GM19328 (cell line): Measurements from ENCODE around the gene SENP2.
"Not testable (repeated sequence)": the region's sequence is repeated elsewhere in the genome, so short reads cannot be mapped to it uniquely, and the experiment has no call there.

Experiments used
- ATAC-seq: cut with Tn5 transposase; IDR thresholded peaks from one replicate; pipeline ENCODE4 v1.9.1; 2021; ENCODE audit warnings: mild to moderate bottlenecking, moderate library complexity; ENCODE audit not compliant: unreplicated experiment

Gene SENP2

GRCh38 chr3:185585518-185585858 is 607 bp upstream of the SENP2 start:
- ATAC-seq, result no peak

- no peak for ATAC-seq
Measured at GRCh38 chr3:185586686-185587039, 568 bp downstream of the SENP2 start.

- no peak for ATAC-seq
Measured at GRCh38 chr3:185594073-185594472, 8.0 kb downstream of the SENP2 start.

- no peak for ATAC-seq
Measured at GRCh38 chr3:185595526-185595925, 9.4 kb downstream of the SENP2 start.

- no peak for ATAC-seq
Measured at GRCh38 chr3:185605566-185605965, 19.5 kb downstream of the SENP2 start.

- ATAC-seq, result no peak
Measured at GRCh38 chr3:185606196-185606595, 20.1 kb downstream of the SENP2 start.

GRCh38 chr3:185613016-185613415 is 26.9 kb downstream of the SENP2 start:
- no peak for ATAC-seq

- no peak for ATAC-seq
Measured at GRCh38 chr3:185623939-185624665, 38.0 kb downstream of the SENP2 start.

- no peak for ATAC-seq
Measured at GRCh38 chr3:185625784-185626183, 39.7 kb downstream of the SENP2 start.

- ATAC-seq, result no peak
Measured at GRCh38 chr3:185629554-185630181, 43.6 kb downstream of the SENP2 start.

GRCh38 chr3:185630182-185630622 is 44.1 kb downstream of the SENP2 start:
- ATAC-seq, result no peak

GRCh38 chr3:185631108-185631507 is 45.0 kb downstream of the SENP2 start:
- no peak for ATAC-seq

GRCh38 chr3:185631508-185632206 is 45.6 kb downstream of the SENP2 start:
- no peak for ATAC-seq

- no peak for ATAC-seq
Measured at GRCh38 chr3:185632996-185633395, 46.9 kb downstream of the SENP2 start.

GRCh38 chr3:185637388-185637787 is 51.3 kb downstream of the SENP2 start:
- no peak for ATAC-seq

- ATAC-seq, result not testable (repeated sequence)
Measured at GRCh38 chr3:185638651-185639050, 52.6 kb downstream of the SENP2 start.

- ATAC-seq, result no peak
Measured at GRCh38 chr3:185639632-185640206, 53.6 kb downstream of the SENP2 start.

- no peak for ATAC-seq
Measured at GRCh38 chr3:185640308-185640707, 54.2 kb downstream of the SENP2 start.

- ATAC-seq, result not testable (repeated sequence)
Measured at GRCh38 chr3:185645191-185645590, 59.1 kb downstream of the SENP2 start.

GRCh38 chr3:185645596-185646381 is 59.7 kb downstream of the SENP2 start:
- ATAC-seq, result no peak
